NB4 (cell line): ENCODE results near the gene SYF2.
A peak's percentile ranks its signal among the peaks of the same experiment; 100 is the strongest.

Experiments
- DNase-seq: peaks from one replicate; pipeline ENCODE4 v3.0.0; 2010; ENCODE audit warnings: low read depth
- H3K4me3 ChIP-seq: one replicate; pipeline ENCODE4 v1.5.1; 2011; ENCODE audit warnings: mild to moderate bottlenecking, low read depth, low read length, moderate library complexity
- CTCF ChIP-seq: IDR thresholded peaks from one replicate; pipeline ENCODE4 v1.5.1; 2012; ENCODE audit warnings: low read depth, low read length
- MAX ChIP-seq: IDR thresholded peaks from 2 replicates; pipeline ENCODE4 v1.6.1; 2011; ENCODE audit warnings: low read depth, low read length
- MYC ChIP-seq: IDR thresholded peaks from 2 replicates; pipeline ENCODE4 v1.6.1; 2011; ENCODE audit warnings: low read depth, low read length
- POLR2A ChIP-seq: IDR thresholded peaks from 2 replicates; pipeline ENCODE4 v1.6.1; 2011; ENCODE audit warnings: mild to moderate bottlenecking; ENCODE audit not compliant: insufficient read length; ENCODE audit errors: extremely low read depth

The SYF2 gene

GRCh38 chr1:25257196-25257595 lies 24.9 kb upstream of the SYF2 start:
- TF ChIP-seq POLR2A (no peak), MYC (no peak), CTCF (no peak), MAX (no peak)
- DNase-seq: no peak
- no peak overlapping the region for H3K4me3 ChIP-seq

GRCh38 chr1:25256578-25256965 lies 24.3 kb upstream of the SYF2 start:
- peak; percentile 0 for DNase-seq
- TF ChIP-seq CTCF: no peak
- H3K4me3 ChIP-seq: no peak overlapping the region

GRCh38 chr1:25255706-25256577 lies 23.6 kb upstream of the SYF2 start:
- H3K4me3 ChIP-seq: no peak overlapping the region
- TF ChIP-seq MAX (no peak), MYC (no peak), POLR2A (no peak), CTCF (no peak)
- peak; percentile 0 for DNase-seq

- DNase-seq: peak; percentile 0
- no peak for TF ChIP-seq CTCF
- TF ChIP-seq MYC: no peak
- no peak for TF ChIP-seq POLR2A
- TF ChIP-seq MAX: no peak
- H3K4me3 ChIP-seq: no peak overlapping the region
Measured at GRCh38 chr1:25253911-25254310, 21.6 kb upstream of the SYF2 start.

GRCh38 chr1:25247829-25248754 lies 15.8 kb upstream of the SYF2 start:
- H3K4me3 ChIP-seq: peak overlapping the region; percentile 67
- DNase-seq: no peak
- no peak for TF ChIP-seq MAX
- TF ChIP-seq CTCF: peak; percentile 40
